Left kidney (tissue), 8 donors: ENCODE results near the gene UBALD1. TPM values are rescaled to one million over a fixed set of nuclear protein-coding genes. Genes with fewer than 3 reads are reported as not detected.
"Not testable (repeated sequence)": the region's sequence is repeated elsewhere in the genome, so short reads cannot be mapped to it uniquely, and the experiment has no call there.

Experiments used
- DNase-seq: peaks from one replicate; pipeline ENCODE4 v3.0.0-alpha.2; 2013
- long read RNA-seq, 8 donors: transcript quantifications; one replicate each; lab custom pipeline, GENCODE V29; 2026
- polyA plus RNA-seq: library from polyadenylated mRNA; unstranded; fragments of 120-200 nt; gene quantifications from one replicate; pipeline ENCODE4 v1.2.1, GENCODE V29; 2013; ENCODE audit not compliant: insufficient read length

UBALD1 gene
- polyA plus RNA-seq, result 13.3 TPM
- long read RNA-seq, donor 1, transcript UBALD1-201 (3 exons, 1,413 nt), result minor isoform, 25 of 67 reads
- long read RNA-seq, donor 1, transcript UBALD1-205 (1 exons, 2,641 nt), result major isoform, 40 of 67 reads
- long read RNA-seq, donor 1, partial matches to known transcripts, result 0 of 67 reads
- long read RNA-seq, donor 1, other reads (novel, unspliced or antisense), result 0 of 67 reads
- long read RNA-seq, donor 2, transcript UBALD1-201 (3 exons, 1,413 nt), result major isoform, 7 of 17 reads
- long read RNA-seq, donor 2, transcript UBALD1-205 (1 exons, 2,641 nt), result major isoform, 7 of 17 reads
- long read RNA-seq, donor 2, partial matches to known transcripts, result 0 of 17 reads
- long read RNA-seq, donor 2, other reads (novel, unspliced or antisense), result 0 of 17 reads
- long read RNA-seq, donor 3, transcript UBALD1-201 (3 exons, 1,413 nt), result major isoform, 15 of 32 reads
- long read RNA-seq, donor 3, transcript UBALD1-205 (1 exons, 2,641 nt), result major isoform, 15 of 32 reads
- long read RNA-seq, donor 3, partial matches to known transcripts, result 0 of 32 reads
- long read RNA-seq, donor 3, other reads (novel, unspliced or antisense), result 0 of 32 reads
- long read RNA-seq, donor 4, partial matches to known transcripts, result 0 of 2 reads
- long read RNA-seq, donor 4, other reads (novel, unspliced or antisense), result 0 of 2 reads
- long read RNA-seq, donor 5, transcript UBALD1-201 (3 exons, 1,413 nt), result major isoform, 22 of 30 reads
- long read RNA-seq, donor 5, transcript UBALD1-205 (1 exons, 2,641 nt), result minor isoform, 7 of 30 reads
- long read RNA-seq, donor 5, partial matches to known transcripts, result 0 of 30 reads
- long read RNA-seq, donor 5, other reads (novel, unspliced or antisense), result 0 of 30 reads
- long read RNA-seq, donor 6, transcript UBALD1-205 (1 exons, 2,641 nt), result major isoform, 16 of 31 reads
- long read RNA-seq, donor 6, transcript UBALD1-201 (3 exons, 1,413 nt), result minor isoform, 13 of 31 reads
- long read RNA-seq, donor 6, partial matches to known transcripts, result 0 of 31 reads
- long read RNA-seq, donor 6, other reads (novel, unspliced or antisense), result 0 of 31 reads
- long read RNA-seq, donor 7, transcript UBALD1-201 (3 exons, 1,413 nt), result minor isoform, 14 of 34 reads
- long read RNA-seq, donor 7, transcript UBALD1-205 (1 exons, 2,641 nt), result major isoform, 20 of 34 reads
- long read RNA-seq, donor 7, partial matches to known transcripts, result 0 of 34 reads
- long read RNA-seq, donor 7, other reads (novel, unspliced or antisense), result 0 of 34 reads
- long read RNA-seq, donor 8, transcript UBALD1-205 (1 exons, 2,641 nt), result major isoform, 7 of 9 reads
- long read RNA-seq, donor 8, partial matches to known transcripts, result 0 of 9 reads
- long read RNA-seq, donor 8, other reads (novel, unspliced or antisense), result 0 of 9 reads

- peak; percentile 79 for DNase-seq
These were observed at the start of gene UBALD1 for GRCh38 chr16:4614571-4615383. Gene UBALD1, minus strand, starts transcription at chr16:4614888. Its CDS starts 91 bp downstream, at chr16:4614797.

GRCh38 chr16:4663777-4664465, 49.2 kb upstream of the UBALD1 start:
- DNase-seq, result no peak

- no peak for DNase-seq
These were observed 48.7 kb upstream of the UBALD1 start for GRCh38 chr16:4663465-4663776.

- no peak for DNase-seq
These were observed 47.0 kb upstream of the UBALD1 start for GRCh38 chr16:4661661-4662060.

- peak; percentile 87 for DNase-seq
These were observed 45.8 kb upstream of the UBALD1 start for GRCh38 chr16:4660454-4661007.

- no peak for DNase-seq
These were observed 45.0 kb upstream of the UBALD1 start for GRCh38 chr16:4659363-4660353.

- DNase-seq, result no peak
These were observed 42.3 kb upstream of the UBALD1 start for GRCh38 chr16:4656695-4657686.

- no peak for DNase-seq
These were observed 41.5 kb upstream of the UBALD1 start for GRCh38 chr16:4656221-4656620.

- no peak for DNase-seq
These were observed 41.1 kb upstream of the UBALD1 start for GRCh38 chr16:4655801-4656200.

GRCh38 chr16:4654964-4655590, 40.4 kb upstream of the UBALD1 start:
- no peak for DNase-seq

- DNase-seq, result no peak
These were observed 39.6 kb upstream of the UBALD1 start for GRCh38 chr16:4654011-4654963.

GRCh38 chr16:4652561-4652960, 37.9 kb upstream of the UBALD1 start:
- no peak for DNase-seq

- DNase-seq, result no peak
These were observed 37.1 kb upstream of the UBALD1 start for GRCh38 chr16:4651827-4652226.

GRCh38 chr16:4650443-4651074, 35.9 kb upstream of the UBALD1 start:
- not testable (repeated sequence) for DNase-seq

GRCh38 chr16:4649744-4650442, 35.2 kb upstream of the UBALD1 start:
- DNase-seq, result no peak
